Activated CD4-positive, alpha-beta memory T cell treated with anti-CD3 and anti-CD28 coated beads, Interleukin-2, amount 10 ng/mL, durations not matched to agents 7 days and 5 days (primary cell): Measurements from ENCODE around the gene PSMA4. TPM values are rescaled to one million over a fixed set of nuclear protein-coding genes. Genes with fewer than 3 reads are reported as not detected.

Source experiments
- CTCF ChIA-PET: fragments of 350-600 bp; sonication (Branson Sonifier 250); formaldehyde crosslinking; loops from one replicate; lab custom pipeline; 2021; ENCODE audit warnings: antibody characterized with exemption, inconsistent platforms; lab: Charles Lee
- POLR2A ChIA-PET: fragments of 350-600 bp; sonication (Branson Sonifier 250); formaldehyde crosslinking; loops from one replicate; lab custom pipeline; 2021; ENCODE audit warnings: antibody characterized with exemption; lab: Charles Lee
- DNase-seq: peaks from one replicate; pipeline ENCODE4 v3.0.0-alpha.2; 2020
- H3K27ac Mint-ChIP-seq: one replicate; pipeline ENCODE4 v1.8.0; 2021; ENCODE audit warnings: mild to moderate bottlenecking, mixed read lengths
- H3K27me3 Mint-ChIP-seq: one replicate; pipeline ENCODE4 v1.8.0; 2021; ENCODE audit warnings: mixed read lengths
- H3K36me3 Mint-ChIP-seq: one replicate; pipeline ENCODE4 v1.8.0; 2021; ENCODE audit warnings: low read depth, mixed read lengths
- H3K4me1 Mint-ChIP-seq: one replicate; pipeline ENCODE4 v1.8.0; 2021; ENCODE audit warnings: mixed read lengths
- H3K4me3 Mint-ChIP-seq: one replicate; pipeline ENCODE4 v1.8.0; 2021; ENCODE audit warnings: mild to moderate bottlenecking, mixed read lengths
- H3K9me3 Mint-ChIP-seq: one replicate; pipeline ENCODE4 v1.8.0; 2021; ENCODE audit warnings: mixed read lengths
- total RNA-seq, 2 experiments: library from RNA; stranded (reverse); gene quantifications; one replicate each; pipeline ENCODE4 v1.2.3, GENCODE V29; 2021

Gene PSMA4
- total RNA-seq, 2 experiments from 2014 or later: 226 to 235 TPM

- ChIA-PET CTCF (no interaction called here), POLR2A (no interaction called here)
- DNase-seq: no peak
- Mint-ChIP-seq H3K4me3 (no peak overlapping the region), H3K36me3 (no peaks in the 10 kb centered on the region), H3K9me3 (no peaks in the 10 kb centered on the region), H3K27ac (no peak overlapping the region), H3K4me1 (no peaks in the 10 kb centered on the region), H3K27me3 (no peaks in the 10 kb centered on the region)
Measured at GRCh38 chr15:78599189-78599588, 58.9 kb downstream of the PSMA4 start.

Other genes starting within 250 kb of the PSMA4 start
- 10 to 100 TPM; 35.4 to 35.7 TPM for gene SKIC8, start 240.8 kb upstream of the PSMA4 start, total RNA-seq
- not detected for gene CRABP1, start 200.1 kb upstream of the PSMA4 start, total RNA-seq
- 10 to 100 TPM; 57.8 to 61.5 TPM for gene IREB2, start 102.2 kb upstream of the PSMA4 start, total RNA-seq
- 1 to 10 TPM; 2.4 to 2.7 TPM for gene HYKK, start 32.9 kb upstream of the PSMA4 start, total RNA-seq
- gene CHRNA5, start 25.1 kb downstream of the PSMA4 start, total RNA-seq: 1 to 10 TPM; 2.1 to 3.1 TPM
- gene CHRNA3, start 80.6 kb downstream of the PSMA4 start, total RNA-seq: not detected
- not detected for gene CHRNB4, start 100.8 kb downstream of the PSMA4 start, total RNA-seq